DOHH2 (cell line): ENCODE results near the gene FAM177B.

ENCODE experiments used
- CTCF ChIP-seq: fragments of 200-600 bp; sonication (generic); IDR thresholded peaks from one replicate; pipeline ENCODE4 v1.5.1; 2014; ENCODE audit warnings: antibody characterized with exemption, mild to moderate bottlenecking, low read depth, low read length; ENCODE audit not compliant: poor library complexity, severe bottlenecking
- EZH2phosphoT487 ChIP-seq: fragments of 200-600 bp; sonication (generic); IDR thresholded peaks from 2 replicates; pipeline ENCODE4 v1.6.1; 2017; ENCODE audit warnings: borderline replicate concordance, mild to moderate bottlenecking, antibody characterized with exemption, low read length, moderate library complexity, mixed read lengths

- no peak for TF ChIP-seq CTCF
- TF ChIP-seq EZH2phosphoT487 = no peak
These were observed 57.9 kb downstream of the FAM177B start for GRCh38 chr1:222794656-222795474.
